Loucy (cell line): ENCODE results near the gene MGMT.

Experiments used
- EZH2phosphoT487 ChIP-seq: fragments of 200-600 bp; IDR thresholded peaks from 2 replicates; pipeline ENCODE4 v1.6.1; 2018; ENCODE audit warnings: antibody characterized with exemption, mild to moderate bottlenecking, moderate library complexity, borderline replicate concordance
- TF ChIP-seq, protein P1 (sequence below): fragments of 200-600 bp; sonication (generic); conservative IDR thresholded peaks from 2 replicates; pipeline ENCODE4 v1.5.1; 2014; ENCODE audit warnings: mild to moderate bottlenecking, antibody characterized with exemption, low read length

GRCh38 chr10:129525401-129525801, 58.4 kb downstream of the MGMT start:
- TF ChIP-seq, protein P1, sequence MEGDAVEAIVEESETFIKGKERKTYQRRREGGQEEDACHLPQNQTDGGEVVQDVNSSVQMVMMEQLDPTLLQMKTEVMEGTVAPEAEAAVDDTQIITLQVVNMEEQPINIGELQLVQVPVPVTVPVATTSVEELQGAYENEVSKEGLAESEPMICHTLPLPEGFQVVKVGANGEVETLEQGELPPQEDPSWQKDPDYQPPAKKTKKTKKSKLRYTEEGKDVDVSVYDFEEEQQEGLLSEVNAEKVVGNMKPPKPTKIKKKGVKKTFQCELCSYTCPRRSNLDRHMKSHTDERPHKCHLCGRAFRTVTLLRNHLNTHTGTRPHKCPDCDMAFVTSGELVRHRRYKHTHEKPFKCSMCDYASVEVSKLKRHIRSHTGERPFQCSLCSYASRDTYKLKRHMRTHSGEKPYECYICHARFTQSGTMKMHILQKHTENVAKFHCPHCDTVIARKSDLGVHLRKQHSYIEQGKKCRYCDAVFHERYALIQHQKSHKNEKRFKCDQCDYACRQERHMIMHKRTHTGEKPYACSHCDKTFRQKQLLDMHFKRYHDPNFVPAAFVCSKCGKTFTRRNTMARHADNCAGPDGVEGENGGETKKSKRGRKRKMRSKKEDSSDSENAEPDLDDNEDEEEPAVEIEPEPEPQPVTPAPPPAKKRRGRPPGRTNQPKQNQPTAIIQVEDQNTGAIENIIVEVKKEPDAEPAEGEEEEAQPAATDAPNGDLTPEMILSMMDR: no peak
- no peak for TF ChIP-seq EZH2phosphoT487
